Spinal cord (tissue), 4 donors: Measurements from ENCODE around the gene CDK7. TPM values are rescaled to one million over a fixed set of nuclear protein-coding genes. Genes with fewer than 3 reads are reported as not detected.

Experiments used
- polyA plus RNA-seq, 2 donors: library from polyadenylated mRNA; unstranded; fragments of 120-200 nt; gene quantifications; one replicate each; pipeline ENCODE4 v1.2.1, GENCODE V29; 2013; ENCODE audit not compliant: insufficient read length in 2 of 2
- total RNA-seq, 2 donors: library from RNA; depleted of rRNA in 1 of 2; stranded (reverse); fragments of 120-200 nt in 1 of 2; fragments of >200 nt in 1 of 2; gene quantifications; one replicate each; pipeline versions ENCODE4 v1.2.3 to v1.2.4, GENCODE V29; 2013 to 2014

The CDK7 gene
- total and polyA plus RNA-seq, 4 donors, result 27.0 to 47.6 (median 28.6) TPM

Other genes with a start within 250 kb of the CDK7 start
- 10 to 100 TPM; 60.6 to 68.9 TPM for gene SLC30A5, start 140.9 kb upstream of the CDK7 start, total RNA-seq
- 10 to 100 TPM; 51.6 to 56.3 TPM for gene SLC30A5, start 140.9 kb upstream of the CDK7 start, polyA plus RNA-seq
- 10 to 100 TPM; 38.0 to 38.2 TPM for gene CCNB1, start 67.7 kb upstream of the CDK7 start, total RNA-seq
- 10 to 100 TPM; 45.0 to 47.2 TPM for gene CCNB1, start 67.7 kb upstream of the CDK7 start, polyA plus RNA-seq
- 10 to 100 TPM in 1 of 2 donors, 1 to 10 TPM in 1; 7.9 to 11.8 TPM for gene CENPH, start 45.3 kb upstream of the CDK7 start, total RNA-seq
- 10 to 100 TPM; 15.3 to 17.8 TPM for gene CENPH, start 45.3 kb upstream of the CDK7 start, polyA plus RNA-seq
- 1 to 10 TPM; 6.6 to 8.5 TPM for gene CCDC125, start 97.9 kb downstream of the CDK7 start, total RNA-seq
- 1 to 10 TPM; 8.1 to 8.6 TPM for gene CCDC125, start 97.9 kb downstream of the CDK7 start, polyA plus RNA-seq
- gene AK6, start 134.6 kb downstream of the CDK7 start, total RNA-seq, result 10 to 100 TPM; 43.1 to 54.6 TPM
- 10 to 100 TPM; 52.6 to 61.8 TPM for gene AK6, start 134.6 kb downstream of the CDK7 start, polyA plus RNA-seq
- 10 to 100 TPM; 54.5 to 68.3 TPM for gene TAF9, start 134.6 kb downstream of the CDK7 start, total RNA-seq
- gene TAF9, start 134.6 kb downstream of the CDK7 start, polyA plus RNA-seq, result 10 to 100 TPM; 65.6 to 69.8 TPM
- gene RAD17, start 134.9 kb downstream of the CDK7 start, total RNA-seq, result 10 to 100 TPM; 27.6 to 31.6 TPM
- gene RAD17, start 134.9 kb downstream of the CDK7 start, polyA plus RNA-seq, result 10 to 100 TPM; 25.8 to 28.9 TPM
- 10 to 100 TPM in 1 of 2 donors, 1 to 10 TPM in 1; 2.4 to 12.9 TPM for gene MARVELD2, start 180.2 kb downstream of the CDK7 start, total RNA-seq
- gene MARVELD2, start 180.2 kb downstream of the CDK7 start, polyA plus RNA-seq, result 1 to 10 TPM; 2.4 to 2.8 TPM